NCI-H2107 (cell line): ENCODE measurements around the gene FHOD3.
"Not testable (repeated sequence)": the region's sequence is repeated elsewhere in the genome, so short reads cannot be mapped to it uniquely, and the experiment has no call there.

Source experiments
- DNase-seq: peaks from one replicate; lab custom pipeline; 2025; lab: John Stamatoyannopoulos, UW

FHOD3 gene

GRCh38 chr18:36451454-36452251 is 154.1 kb downstream of the FHOD3 start:
- no peak for DNase-seq

- DNase-seq: no peak
Measured at GRCh38 chr18:36454245-36454644, 156.7 kb downstream of the FHOD3 start.

GRCh38 chr18:36454848-36455458 is 157.4 kb downstream of the FHOD3 start:
- DNase-seq: no peak

- DNase-seq: no peak
Measured at GRCh38 chr18:36455931-36456330, 158.4 kb downstream of the FHOD3 start.

GRCh38 chr18:36456622-36457021 is 159.1 kb downstream of the FHOD3 start:
- DNase-seq: no peak

- no peak for DNase-seq
Measured at GRCh38 chr18:36457683-36458082, 160.2 kb downstream of the FHOD3 start.

- no peak for DNase-seq
Measured at GRCh38 chr18:36458306-36458705, 160.8 kb downstream of the FHOD3 start.

GRCh38 chr18:36459203-36459602 is 161.7 kb downstream of the FHOD3 start:
- DNase-seq: no peak

GRCh38 chr18:36459786-36460185 is 162.3 kb downstream of the FHOD3 start:
- no peak for DNase-seq

GRCh38 chr18:36460324-36460850 is 162.9 kb downstream of the FHOD3 start:
- DNase-seq: no peak

- no peak for DNase-seq
Measured at GRCh38 chr18:36460854-36461253, 163.3 kb downstream of the FHOD3 start.

GRCh38 chr18:36461551-36461987 is 164.1 kb downstream of the FHOD3 start:
- DNase-seq: no peak

GRCh38 chr18:36463516-36463915 is 166.0 kb downstream of the FHOD3 start:
- DNase-seq: not testable (repeated sequence)

- DNase-seq: no peak
Measured at GRCh38 chr18:36464126-36464651, 166.7 kb downstream of the FHOD3 start.

GRCh38 chr18:36465276-36465675 is 167.8 kb downstream of the FHOD3 start:
- DNase-seq: no peak

GRCh38 chr18:36465970-36466369 is 168.5 kb downstream of the FHOD3 start:
- DNase-seq: no peak

- DNase-seq: no peak
Measured at GRCh38 chr18:36467614-36468013, 170.1 kb downstream of the FHOD3 start.

- DNase-seq: no peak
Measured at GRCh38 chr18:36468161-36468560, 170.6 kb downstream of the FHOD3 start.

GRCh38 chr18:36469461-36469860 is 171.9 kb downstream of the FHOD3 start:
- DNase-seq: no peak

GRCh38 chr18:36470896-36471295 is 173.4 kb downstream of the FHOD3 start:
- no peak for DNase-seq

GRCh38 chr18:36471393-36471792 is 173.9 kb downstream of the FHOD3 start:
- DNase-seq: no peak

- no peak for DNase-seq
Measured at GRCh38 chr18:36476433-36476832, 178.9 kb downstream of the FHOD3 start.

GRCh38 chr18:36477776-36478175 is 180.3 kb downstream of the FHOD3 start:
- no peak for DNase-seq
